ENCODE results near the gene DACT1.
"Not testable (repeated sequence)": the region's sequence is repeated elsewhere in the genome, so short reads cannot be mapped to it uniquely, and the experiment has no call there.

DACT1 gene

GRCh38 chr14:58637391-58638230 is at the start of gene DACT1:
TSS of gene DACT1 (plus strand) at chr14:58637962. CDS start at chr14:58638203, 241 bp downstream.
- no peak for DNase-seq

- DNase-seq: not testable (repeated sequence)
Measured at GRCh38 chr14:58588321-58588720, 49.4 kb upstream of the DACT1 start.

GRCh38 chr14:58593977-58594376 is 43.8 kb upstream of the DACT1 start:
- DNase-seq: no peak

- no peak for DNase-seq
Measured at GRCh38 chr14:58597041-58597440, 40.7 kb upstream of the DACT1 start.

GRCh38 chr14:58598028-58598803 is 39.5 kb upstream of the DACT1 start:
- no peak for DNase-seq

GRCh38 chr14:58598804-58599525 is 38.8 kb upstream of the DACT1 start:
- no peak for DNase-seq

- no peak for DNase-seq
Measured at GRCh38 chr14:58599707-58600106, 38.1 kb upstream of the DACT1 start.

GRCh38 chr14:58605465-58605864 is 32.3 kb upstream of the DACT1 start:
- DNase-seq: no peak

- DNase-seq: no peak
Measured at GRCh38 chr14:58607131-58607951, 30.4 kb upstream of the DACT1 start.

GRCh38 chr14:58607952-58608317 is 29.8 kb upstream of the DACT1 start:
- no peak for DNase-seq

GRCh38 chr14:58617619-58618018 is 20.1 kb upstream of the DACT1 start:
- no peak for DNase-seq

- DNase-seq: no peak
Measured at GRCh38 chr14:58620011-58620410, 17.8 kb upstream of the DACT1 start.

GRCh38 chr14:58625438-58625837 is 12.3 kb upstream of the DACT1 start:
- no peak for DNase-seq

GRCh38 chr14:58626431-58626831 is 11.3 kb upstream of the DACT1 start:
- DNase-seq: no peak

GRCh38 chr14:58628406-58628805 is 9.4 kb upstream of the DACT1 start:
- DNase-seq: no peak

GRCh38 chr14:58629281-58629680 is 8.5 kb upstream of the DACT1 start:
- no peak for DNase-seq

- no peak for DNase-seq
Measured at GRCh38 chr14:58631732-58632131, 6.0 kb upstream of the DACT1 start.

- DNase-seq: no peak
Measured at GRCh38 chr14:58633831-58634230, 3.9 kb upstream of the DACT1 start.

- DNase-seq: no peak
Measured at GRCh38 chr14:58634406-58635090, 3.2 kb upstream of the DACT1 start.

GRCh38 chr14:58635091-58635830 is 2.5 kb upstream of the DACT1 start:
- no peak for DNase-seq

- DNase-seq: no peak
Measured at GRCh38 chr14:58636129-58636528, 1.6 kb upstream of the DACT1 start.
